ENCODE measurements around the gene MDFIC2.
"Not testable (repeated sequence)": the region's sequence is repeated elsewhere in the genome, so short reads cannot be mapped to it uniquely, and the experiment has no call there.

Gene MDFIC2

DNA sequence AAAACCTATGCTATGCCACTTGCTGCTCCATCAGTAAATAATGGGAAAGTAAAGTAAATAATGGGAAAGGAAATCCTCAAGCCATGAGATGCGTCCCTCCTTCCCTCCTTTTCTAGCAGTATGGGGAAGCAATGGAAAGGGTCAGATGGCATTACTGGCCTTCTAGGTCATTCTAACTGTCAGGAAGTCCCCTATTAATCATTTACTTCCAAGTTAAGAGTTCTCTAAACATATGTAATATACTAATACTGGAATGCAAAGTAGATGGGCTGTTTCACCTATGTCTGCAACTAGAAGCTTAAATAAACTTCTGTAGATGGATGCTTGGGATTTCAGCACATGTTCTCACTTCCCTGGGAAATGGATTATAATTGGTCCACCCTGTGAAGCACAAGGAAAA, 55.9 kb downstream of the MDFIC2 start:
- no peak for DNase-seq

DNA sequence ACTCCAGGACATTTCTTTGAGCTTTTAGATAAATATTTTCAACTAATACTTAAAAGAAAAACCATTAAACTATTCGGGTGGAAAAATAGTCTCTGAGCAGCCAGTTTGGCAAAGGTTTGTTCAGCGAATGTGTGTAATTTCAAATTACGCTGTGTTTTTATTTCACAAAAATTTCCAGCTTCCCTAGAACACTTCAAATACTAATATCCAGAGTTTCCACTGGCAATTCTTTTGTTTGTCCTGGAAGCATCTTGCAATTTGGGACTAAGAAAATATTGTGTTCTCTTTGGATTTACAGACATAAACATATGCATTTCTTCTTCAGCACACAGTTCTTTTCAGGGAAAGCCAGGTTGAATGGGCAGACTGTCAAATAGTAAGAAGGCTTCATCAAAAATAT, 61.9 kb downstream of the MDFIC2 start:
- no peak for DNase-seq

DNA sequence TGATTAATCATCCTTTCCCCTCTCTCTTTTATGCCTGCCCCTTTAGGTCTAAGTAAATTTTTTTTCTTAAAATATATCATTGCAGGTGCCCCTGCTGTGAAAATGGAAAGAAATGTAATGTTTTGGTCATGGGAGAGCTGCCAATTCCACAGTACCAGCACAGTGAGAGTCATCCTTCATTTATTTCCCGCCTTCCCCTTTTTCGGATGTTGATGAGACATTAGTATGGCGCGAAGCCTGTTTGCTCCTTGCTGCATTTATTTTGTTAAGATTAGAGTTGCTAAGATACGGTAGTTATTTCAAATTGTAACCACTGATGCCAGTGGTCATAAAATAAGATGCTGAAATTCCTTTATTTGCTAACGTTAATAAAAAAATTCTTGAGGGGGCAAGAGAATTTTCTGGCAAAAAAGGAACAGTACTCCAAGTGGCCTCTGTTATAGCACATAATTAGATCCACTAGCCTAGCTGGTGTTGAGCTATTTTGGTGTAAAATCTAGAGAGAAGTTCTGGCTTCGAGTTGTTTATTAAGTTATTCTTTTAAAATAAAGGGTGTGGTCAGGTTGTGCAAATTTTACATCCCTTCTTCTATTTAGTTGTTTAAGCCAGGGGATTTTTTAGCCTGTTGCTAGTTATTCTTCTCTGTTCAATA, 62.8 kb downstream of the MDFIC2 start:
- no peak for DNase-seq

DNA sequence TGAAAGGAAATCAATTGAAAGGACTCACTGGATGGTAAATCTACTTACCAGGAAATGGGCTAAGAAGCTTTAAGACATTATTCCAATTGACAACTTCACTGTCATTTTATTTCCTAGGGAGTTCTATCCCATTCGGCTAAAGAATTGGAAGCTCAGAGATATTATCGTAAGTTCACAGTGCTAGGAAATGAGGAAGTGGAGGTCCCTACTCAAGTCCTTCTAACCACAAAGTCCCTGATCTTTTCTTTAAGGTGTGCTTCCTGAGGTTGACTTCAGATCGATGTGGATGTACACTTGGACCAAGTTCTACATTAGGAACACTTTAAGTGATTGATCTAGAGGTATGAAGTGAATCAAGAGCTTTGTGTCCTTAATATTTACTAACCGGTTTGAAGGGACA, 63.6 kb downstream of the MDFIC2 start:
- no peak for DNase-seq

DNA sequence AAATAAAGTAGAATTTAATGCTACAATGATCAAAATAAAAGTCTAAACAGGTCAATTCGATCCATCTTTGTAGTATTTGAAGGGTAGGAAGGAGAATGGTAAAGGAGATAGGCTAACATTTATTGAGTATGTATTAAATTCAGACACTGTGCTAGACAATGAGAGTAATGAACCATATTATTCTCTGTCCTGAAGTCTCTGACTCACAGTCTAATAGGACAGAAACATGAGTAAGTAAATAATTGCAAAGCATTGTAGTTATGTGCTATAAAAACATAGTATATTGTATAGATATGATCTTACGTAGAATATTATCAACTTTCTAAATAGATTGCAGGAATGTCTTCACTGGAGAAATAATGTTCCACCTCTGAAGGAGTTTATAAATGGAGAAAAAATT, 64.5 kb downstream of the MDFIC2 start:
- DNase-seq = no peak

DNA sequence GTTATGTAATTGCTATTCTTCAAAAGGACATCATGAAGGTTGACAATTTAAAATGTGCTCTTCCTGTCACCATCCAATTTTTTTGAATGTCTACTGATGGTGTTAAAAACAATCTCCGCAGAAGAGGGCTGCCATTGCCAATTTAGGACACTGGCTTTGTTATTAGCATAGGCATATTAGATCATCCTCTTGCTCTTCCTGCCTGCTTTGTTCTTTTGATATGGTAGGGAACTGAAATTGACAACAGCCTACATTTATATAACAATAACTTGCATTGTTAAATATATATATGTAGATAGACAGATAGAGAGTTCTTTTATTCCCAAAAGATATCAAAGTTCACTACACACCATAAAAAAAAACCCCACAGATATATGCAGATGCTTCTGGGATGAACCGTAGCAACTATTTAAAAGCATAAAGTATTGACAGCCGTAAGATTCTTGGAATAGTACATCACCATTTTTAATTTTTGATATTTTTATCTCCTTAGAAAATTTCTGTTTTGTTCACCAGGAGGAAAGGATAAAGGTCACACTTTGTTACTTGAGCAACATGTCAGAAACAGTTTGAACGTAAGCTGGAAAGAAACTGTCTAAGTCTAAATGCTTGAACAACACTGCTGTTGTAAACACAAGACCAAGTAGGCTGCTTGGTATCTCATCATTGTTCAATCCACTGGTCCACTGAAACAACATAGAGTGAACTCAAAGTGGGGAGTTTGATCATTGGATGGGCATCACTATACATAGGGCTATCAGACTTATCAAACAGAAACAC, 66.5 kb downstream of the MDFIC2 start:
- no peak for DNase-seq

DNA sequence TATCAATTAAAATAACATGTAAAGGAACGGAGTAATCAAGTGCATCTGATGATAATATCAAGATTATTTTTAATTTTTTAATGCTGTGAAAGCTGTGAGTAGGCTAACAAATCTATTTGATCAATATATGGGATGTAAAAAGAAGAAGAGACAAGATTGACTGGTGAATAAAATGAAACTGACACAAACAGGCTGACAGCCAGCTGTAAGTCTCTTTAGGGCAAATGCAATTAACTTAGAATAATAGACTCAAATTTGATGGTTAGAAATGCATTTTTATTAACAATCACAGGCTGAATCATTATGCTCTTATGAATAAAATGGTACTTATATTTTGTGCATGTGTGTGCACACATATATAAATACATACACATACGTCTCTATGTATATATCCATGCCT, 68.0 kb downstream of the MDFIC2 start:
- no peak for DNase-seq

DNA sequence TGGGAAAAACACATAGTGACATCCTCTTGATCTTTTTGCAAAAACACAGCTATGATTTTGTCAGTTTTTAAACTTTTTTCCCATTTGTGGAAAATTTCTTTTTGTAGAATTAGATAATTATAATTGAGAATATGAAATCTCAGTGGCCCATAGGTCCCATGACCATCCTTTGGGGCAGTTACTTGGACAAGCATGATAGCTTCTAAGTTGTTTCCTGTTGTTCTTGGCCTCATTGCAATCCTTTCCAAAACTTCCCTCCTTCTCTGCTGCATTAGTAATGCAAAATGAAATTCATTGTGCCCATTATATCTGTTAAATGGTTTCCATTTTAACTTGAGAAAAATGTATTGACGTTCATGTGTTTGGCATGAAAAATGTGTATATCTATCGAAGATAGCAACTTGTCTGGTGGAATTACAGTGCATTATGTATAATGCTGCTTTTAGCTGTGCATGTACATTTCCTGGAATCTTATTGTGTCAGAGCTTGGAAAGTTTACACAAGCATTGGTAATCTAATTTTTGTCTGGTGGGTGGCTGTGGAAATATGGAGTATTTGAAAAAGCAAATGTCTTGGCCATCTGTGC, 70.0 kb downstream of the MDFIC2 start:
- no peak for DNase-seq

DNA sequence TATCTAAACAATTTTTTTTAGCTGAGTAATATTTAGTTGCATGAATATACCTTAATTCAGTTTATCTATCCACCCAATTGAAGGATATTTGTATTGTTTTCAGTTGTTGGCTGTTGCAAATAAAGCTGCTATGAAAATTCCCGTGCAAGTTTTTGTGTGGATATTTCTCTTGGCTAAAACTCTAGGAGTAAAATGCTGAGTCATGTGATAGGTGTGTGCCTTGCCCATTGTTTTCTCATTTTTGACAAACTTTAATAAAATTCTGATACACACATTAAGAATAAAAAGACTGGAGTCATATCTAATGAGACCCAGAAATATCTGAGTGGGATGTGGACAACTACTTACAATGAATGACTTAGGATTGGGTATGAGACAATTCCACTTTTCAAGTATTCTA, 78.6 kb downstream of the MDFIC2 start:
- DNase-seq = no peak

DNA sequence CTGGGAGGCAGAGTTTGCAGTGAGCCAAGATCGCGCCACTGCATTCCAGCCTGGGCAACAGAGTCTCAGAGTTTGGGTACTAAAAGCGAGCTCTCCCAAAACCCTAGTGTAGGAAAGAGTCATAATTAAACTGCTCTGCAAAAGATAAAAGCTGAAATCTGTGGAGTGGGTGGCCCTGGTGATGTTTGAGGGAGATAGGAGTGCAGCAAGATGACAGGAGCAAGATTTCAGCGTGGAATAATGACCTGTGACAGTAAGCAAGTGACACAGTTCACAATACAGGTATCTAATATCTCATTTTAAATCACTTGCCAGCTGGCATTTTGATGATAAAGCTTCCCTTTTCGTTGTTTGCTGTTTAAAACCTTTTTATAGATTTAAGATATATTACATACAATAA, 79.3 kb downstream of the MDFIC2 start:
- DNase-seq = no peak

DNA sequence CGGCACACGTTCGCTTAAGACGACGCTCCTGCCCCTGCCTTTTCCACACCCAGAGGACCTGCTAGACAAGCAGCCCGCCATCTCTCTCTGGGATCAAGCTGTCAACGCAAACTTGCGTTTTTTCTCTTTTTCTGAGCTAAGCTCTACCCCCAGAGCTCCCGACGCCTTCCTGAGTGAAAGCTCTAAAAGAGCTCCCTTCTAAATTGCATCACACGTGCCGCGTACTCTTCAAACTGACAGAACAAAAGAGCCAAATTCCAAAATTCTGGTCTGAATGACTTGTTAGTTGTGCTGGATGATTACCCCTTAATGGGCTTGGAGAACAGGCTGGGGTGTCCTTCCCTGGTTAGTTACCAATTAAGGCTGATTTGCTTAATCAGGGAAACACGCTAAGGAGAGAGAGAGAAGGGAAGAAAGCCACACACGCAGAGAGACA, 81.2 kb downstream of the MDFIC2 start:
- DNase-seq = no peak

DNA sequence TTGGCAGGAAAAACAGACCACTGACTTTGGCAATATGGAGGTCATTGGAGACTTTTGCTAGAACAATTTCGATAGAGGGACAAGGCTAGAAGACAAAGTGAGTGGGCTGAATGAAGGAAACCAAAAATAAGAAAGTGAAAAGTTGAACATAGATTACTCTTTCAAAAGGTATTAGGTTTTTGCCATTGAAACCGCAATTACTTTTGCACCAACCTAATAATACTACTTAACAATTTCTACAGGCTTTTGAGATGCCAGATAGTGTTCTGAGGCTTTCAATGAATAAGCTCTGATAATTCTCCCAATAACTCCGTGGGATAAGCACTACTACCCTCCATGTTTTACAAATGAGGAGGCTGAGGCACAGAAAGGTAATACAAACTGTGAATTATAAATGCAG, 85.0 kb downstream of the MDFIC2 start:
- DNase-seq = no peak

DNA sequence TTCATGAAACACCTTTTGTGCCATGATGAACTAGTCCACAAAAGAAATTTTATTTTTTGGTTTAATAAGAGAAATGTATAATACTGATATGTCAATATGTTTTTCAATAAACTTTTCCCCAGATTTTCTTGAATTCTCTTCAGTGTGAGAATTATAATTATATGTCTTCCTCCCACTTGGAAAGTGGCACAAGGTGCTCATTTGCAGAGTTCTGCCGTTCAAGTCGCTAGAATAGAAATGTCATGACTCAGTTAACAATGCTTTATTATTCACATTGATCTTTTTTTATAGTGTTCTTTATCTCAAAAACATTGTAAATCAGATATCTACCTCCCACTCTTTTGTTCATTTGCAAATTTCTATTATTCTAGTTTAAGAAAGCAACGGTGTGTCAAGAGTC, 87.3 kb downstream of the MDFIC2 start:
- no peak for DNase-seq

DNA sequence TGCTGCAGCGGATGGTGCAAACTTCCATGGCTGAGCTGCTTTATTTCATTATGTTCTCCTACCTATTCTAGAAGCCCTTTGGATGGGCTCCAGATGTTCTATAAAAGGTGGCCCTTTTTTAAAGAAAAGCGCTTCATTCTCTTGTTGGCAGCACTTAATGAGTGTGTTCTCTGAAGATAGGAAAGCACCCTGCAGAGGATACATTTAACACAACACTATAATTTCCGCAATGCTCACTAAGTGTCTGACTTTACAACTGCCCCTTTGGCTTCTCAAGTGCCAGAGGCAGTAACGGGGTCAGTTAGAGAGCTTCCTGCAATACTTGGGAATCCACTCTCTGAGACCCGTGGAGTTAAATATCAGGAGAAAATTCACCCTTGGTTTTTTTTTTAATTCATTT, 88.1 kb downstream of the MDFIC2 start:
- no peak for DNase-seq

DNA sequence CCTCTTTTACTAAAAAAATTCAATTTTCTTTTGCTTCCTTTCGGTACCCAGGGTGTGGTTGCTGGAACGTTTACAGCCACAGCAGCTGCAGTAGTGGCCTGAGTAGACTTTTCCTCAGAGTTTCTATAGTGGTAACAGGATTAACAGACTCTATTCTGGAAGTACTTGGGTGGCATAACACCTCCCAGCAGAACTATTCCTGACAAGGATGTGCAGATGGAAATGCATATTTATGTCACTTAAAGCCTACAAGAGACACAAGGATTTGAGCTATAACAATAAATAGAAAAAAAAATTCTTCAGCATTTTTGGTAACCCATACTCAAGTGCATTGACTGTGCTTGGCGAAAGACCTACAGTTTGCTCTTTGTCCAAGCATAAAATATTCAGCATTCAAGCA, 94.0 kb downstream of the MDFIC2 start:
- no peak for DNase-seq

DNA sequence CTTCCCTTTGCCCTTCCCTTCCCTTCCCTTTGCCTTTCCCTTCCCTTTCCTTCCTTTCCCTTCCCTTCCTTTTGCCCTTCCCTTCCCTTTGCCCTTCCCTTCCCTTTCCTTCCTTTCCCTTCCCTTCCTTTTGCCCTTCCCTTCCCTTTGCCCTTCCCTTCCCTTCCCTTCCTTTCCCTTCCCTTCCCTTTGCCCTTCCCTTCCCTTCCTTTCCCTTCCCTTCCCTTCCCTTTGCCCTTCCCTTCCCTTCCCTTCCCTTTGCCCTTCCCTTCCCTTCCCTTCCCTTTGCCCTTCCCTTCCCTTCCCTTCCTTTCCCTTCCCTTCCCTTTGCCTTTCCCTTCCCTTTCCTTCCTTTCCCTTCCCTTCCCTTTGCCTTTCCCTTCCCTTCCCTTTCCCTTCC, 101.2 kb downstream of the MDFIC2 start:
- DNase-seq = not testable (repeated sequence)

DNA sequence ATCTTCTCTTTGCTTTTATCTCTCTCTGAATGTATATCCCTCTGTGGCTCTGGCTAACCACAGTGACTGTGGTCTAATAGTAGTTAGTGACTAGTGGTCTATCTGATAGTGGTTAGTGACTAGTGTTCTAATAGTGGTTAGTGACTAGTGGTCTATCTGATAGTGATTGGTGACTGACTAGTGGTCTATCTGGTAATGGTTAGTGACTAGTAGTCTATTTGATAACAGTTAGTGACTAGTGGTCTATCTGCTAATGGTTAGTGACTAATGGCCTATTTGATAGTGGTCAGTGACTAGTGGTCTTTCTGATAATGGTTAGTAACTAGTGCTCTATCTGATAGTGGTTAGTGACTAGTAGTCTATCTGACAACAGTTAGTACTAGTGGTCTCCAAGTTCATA, 110.5 kb downstream of the MDFIC2 start:
- no peak for DNase-seq

DNA sequence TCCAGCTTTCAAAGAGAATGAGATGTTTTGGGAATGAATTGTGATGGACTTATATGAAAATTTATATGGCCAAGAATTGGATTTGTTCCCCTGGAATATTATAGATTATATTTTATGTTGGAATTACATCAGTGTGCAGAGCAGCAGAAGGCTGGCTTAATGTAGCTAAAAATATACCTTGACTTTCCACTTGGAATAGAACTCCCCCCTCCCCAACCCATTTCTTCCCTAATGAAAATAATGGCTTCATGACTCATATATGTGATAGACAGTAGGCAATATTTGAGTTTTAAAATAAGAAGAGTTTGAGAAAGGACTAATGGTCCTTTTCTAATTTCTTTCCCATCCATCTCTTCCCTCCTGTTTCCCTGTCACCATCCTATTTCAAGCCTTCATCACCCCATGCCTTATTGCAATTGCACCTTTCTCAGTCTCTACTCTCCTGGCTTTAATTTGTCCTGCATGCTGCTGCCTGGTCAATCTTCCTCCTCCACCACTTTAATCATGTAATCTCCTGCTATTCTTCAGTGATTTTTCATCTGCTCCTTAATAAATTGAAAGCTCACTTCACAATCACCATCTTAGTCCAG, 122.5 kb downstream of the MDFIC2 start:
- DNase-seq = no peak

DNA sequence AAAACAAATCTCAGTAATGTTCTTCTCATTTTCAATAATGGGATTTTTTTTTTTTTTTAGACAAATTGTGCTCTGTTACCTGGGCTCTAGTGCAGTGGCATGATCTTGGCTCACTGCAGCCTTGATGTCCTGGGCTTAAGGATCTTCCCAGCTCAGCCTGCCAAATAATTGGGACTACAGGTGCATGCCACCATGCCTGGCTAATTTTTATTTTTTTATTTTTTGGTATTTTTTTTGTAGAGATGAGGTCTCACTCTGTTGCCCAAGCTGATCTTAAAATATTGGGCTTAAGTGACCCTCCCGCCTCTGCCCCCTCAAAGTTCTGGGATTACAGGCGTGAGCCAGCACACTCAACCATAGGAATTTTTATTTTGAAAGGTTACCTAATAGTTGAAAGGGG, 126.2 kb downstream of the MDFIC2 start:
- no peak for DNase-seq

DNA sequence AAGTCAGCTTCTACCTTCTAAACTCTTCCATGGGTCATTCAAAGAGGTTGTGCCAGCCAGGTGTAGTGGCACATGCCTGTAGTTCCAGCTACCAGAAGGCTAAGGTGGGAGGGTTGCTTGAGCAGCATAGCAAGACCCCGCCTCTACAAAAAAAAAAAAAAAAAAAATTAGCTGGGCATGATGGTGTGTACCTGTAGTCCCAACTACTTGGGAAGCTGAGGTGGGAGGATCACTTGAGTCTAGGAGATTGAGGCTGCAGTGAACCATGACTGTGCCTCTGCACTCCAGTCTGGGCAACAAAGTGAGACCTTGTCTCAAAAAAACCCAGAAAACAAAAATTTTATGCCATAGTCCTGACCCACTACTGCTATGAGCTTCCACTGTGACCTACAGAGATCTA, 126.8 kb downstream of the MDFIC2 start:
- no peak for DNase-seq

DNA sequence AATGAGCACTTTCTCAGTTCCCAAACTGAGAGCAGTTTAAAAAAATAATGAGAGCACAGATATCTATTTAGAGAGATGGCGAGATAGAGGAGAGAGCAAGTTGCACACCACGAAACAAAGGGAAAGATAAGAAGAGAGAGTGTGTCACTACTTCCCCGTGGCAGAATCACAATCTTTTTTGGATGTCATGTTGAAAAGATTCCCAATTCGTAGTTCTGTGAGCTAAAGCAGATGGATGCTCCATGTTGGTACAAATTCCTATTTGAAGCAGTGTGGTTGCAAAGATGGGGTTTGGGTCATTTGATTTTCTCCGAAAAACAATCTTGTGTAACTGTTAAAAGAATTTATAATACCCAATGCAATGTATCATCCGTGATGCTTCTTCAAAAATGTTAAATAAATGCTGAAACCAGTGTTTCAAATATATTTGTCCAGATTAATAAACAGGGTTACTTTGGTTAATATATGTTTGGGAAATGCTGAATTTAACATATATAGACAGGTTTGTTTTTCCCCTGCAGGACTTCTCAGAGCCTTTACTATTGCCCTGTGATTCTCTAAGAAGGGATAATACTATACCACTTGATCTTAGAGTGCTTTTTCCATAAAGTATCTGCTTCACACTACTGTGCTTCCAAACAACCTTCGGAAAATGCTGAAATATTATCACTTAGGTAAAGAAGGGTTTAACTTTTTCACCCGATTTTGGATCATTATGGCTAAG, 128.5 kb downstream of the MDFIC2 start:
- DNase-seq = no peak

DNA sequence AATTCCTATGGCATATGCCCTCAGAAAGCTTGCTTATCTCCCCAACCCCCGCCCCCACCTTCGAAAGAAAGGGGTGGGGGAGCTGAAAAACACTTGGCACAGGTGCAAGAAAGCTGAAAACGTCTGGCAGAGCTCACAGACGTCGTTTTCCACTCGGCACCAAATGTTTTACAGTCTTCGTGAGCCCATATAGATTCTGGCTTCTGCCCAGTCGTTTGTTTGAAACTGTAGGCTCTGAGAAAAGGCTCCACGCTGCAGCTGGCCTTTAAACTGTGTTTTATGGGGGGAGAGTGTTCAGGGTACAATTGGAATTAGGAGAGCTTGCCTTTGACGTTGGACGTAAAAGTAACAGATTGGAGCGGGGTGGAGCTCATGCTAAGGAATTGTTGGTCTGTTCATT, 130.3 kb downstream of the MDFIC2 start:
- no peak for DNase-seq

DNA sequence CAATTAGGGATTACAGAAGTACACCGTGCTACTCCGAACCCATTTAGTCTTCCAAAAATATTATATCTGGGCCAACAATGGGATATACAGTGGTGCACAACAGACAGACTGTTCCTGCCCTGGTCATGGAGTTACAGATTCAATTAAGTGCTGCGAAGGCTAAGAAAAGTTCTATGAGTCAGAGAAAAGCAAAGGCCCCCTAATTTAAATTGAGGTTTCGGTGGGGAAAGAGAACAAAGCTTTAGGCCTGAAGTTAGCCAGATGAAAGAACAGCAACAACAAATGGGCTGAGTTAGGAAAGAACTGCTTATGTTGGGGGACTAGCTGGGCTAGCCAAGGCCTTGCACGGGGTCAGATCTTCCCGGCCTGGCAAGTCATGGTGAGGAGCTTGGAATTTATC, 131.8 kb downstream of the MDFIC2 start:
- DNase-seq = no peak
